IPS-18c (cell line): Measurements from ENCODE around the gene PLXNA4.

Experiments
- H3K4me3 ChIP-seq: 2 replicates; pipeline ENCODE4 v1.7.0; 2013; ENCODE audit warnings: low read depth, mild to moderate bottlenecking, low read length, moderate library complexity; ENCODE audit not compliant: insufficient read depth
- H3K9me3 ChIP-seq: one replicate; pipeline ENCODE4 v1.6.1; 2013; ENCODE audit warnings: mild to moderate bottlenecking, low read length, moderate library complexity; ENCODE audit not compliant: control insufficient read depth, insufficient read depth

PLXNA4 gene

DNA sequence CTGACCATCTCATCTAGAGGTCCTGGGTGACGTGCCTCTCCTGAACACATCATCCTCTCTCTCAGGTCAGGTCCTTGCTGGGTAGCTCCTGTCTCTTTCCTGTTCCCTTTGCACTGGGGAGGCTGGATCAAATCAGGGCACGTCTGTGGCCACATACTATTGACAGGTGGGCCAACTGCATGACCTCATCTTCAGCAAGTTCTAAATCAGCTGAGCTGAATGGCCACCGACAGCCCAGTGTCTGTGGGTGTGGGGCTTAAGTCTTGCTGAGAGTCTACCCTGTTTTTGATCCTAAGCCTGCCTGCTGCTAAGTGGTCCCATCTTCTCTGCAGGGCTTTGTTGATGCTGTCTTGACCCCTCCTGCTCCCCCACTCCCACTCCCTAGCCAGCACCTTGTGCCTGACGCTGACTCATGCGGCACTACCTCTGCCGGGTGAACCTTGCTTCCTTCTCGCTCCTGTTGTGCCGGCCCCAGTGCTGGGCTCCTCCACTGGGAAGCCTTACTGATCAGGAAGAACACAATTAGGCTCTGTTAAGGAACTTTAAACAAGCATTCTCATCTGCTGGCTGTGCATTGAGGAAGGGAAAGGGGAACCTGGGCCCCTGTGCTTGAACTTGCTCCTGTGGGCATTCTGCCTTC is 440.4 kb downstream of the PLXNA4 start:
- H3K4me3 ChIP-seq: no peak overlapping the region
- H3K9me3 ChIP-seq: no peaks in the 10 kb centered on the region

DNA sequence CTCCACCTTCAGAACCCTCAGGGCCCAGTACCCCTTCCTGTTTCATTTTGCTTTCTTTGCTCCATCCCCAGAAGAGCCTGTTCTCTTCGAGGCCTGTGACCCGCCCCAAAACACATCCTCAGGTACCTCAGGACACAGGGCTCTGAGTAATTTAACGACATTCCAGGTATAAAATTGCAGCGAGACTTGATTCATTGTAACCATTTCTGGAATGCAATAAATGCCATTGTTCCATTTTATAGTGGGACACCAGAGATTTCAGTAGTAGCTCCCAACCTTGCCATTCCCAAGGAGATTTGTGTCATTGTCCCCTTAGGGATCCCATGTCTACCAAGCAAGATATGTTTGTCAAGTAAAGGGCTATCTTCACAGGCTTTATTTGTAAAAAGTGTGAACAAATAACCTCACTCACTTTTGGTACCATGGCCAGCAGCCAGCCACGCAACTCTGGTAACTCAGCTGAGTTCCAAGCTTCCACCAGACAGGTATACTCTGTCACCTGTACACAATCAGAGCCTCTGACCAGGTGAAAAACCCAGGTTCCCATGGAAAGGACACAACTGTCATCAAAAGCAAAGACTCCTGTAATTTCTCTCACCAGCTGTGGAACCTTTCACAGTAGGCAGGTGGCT is 441.3 kb downstream of the PLXNA4 start:
- no peak overlapping the region for H3K4me3 ChIP-seq
- no peaks in the 10 kb centered on the region for H3K9me3 ChIP-seq

DNA sequence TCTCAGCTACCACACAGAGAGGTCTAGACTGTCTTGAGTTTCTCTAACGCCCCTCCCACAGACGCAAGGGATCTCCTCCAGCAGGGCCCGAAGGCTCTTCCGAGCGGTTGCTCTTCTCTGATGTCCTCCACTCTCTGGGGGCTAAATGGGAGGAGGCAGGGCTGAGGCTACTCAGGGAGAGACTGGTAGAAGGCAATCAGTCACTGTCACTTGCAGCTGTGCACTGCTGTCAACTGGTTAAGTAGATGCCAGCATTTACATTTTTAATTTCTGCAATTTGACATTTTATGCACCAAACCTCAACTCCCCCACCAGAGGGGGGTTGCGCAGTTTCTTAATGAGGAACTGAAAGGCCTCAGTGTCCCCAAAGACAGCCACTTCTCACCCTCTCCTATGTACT is 442.8 kb downstream of the PLXNA4 start:
- Histone ChIP-seq H3K9me3 (peaks cover 2% of the 10 kb centered on the region), H3K4me3 (no peak overlapping the region)

DNA sequence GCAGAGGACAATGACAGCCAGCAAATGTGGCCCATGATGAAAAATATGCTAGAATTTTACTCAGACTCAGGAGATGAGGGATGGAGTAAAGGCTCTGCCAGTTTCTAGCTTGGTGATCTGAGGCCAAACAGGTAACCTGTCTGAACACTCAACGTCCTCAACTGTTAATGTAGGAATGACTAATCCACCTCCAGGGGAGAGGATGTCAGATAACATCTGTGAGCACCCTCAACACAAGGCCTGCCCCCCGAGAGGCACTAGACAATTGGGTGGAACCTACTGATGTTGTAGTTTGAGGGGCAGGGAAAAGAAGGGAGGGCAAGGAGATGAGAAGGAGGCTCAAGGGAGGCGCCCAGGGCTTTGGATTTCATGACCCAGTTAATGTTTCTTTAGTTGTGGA is 445.1 kb downstream of the PLXNA4 start:
- H3K9me3 ChIP-seq: peaks cover 2% of the 10 kb centered on the region

DNA sequence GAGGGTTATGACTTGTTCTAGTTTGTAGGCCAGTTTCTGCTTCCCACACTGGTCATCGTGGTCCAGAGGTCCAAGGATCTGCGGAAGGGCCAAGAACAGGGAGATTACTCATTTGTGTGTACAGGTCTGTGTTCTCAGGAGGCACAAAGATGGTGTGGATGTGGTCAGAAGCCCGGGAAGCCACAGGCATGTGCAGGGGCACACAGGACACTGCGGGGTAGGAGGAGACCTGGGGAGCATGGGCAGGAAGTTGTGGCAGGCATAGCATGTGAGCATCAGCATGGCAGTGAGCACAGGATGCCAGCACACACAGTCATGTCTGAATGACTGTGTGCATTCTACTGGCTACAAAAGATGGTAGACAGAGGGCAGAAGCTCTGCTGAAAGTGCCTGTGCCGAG is 445.8 kb downstream of the PLXNA4 start:
- Histone ChIP-seq H3K4me3 (no peak overlapping the region), H3K9me3 (peaks cover 2% of the 10 kb centered on the region)

More for the DNA sequence above, 445.1 kb downstream of the PLXNA4 start:
- H3K4me3 ChIP-seq: no peak overlapping the region

DNA sequence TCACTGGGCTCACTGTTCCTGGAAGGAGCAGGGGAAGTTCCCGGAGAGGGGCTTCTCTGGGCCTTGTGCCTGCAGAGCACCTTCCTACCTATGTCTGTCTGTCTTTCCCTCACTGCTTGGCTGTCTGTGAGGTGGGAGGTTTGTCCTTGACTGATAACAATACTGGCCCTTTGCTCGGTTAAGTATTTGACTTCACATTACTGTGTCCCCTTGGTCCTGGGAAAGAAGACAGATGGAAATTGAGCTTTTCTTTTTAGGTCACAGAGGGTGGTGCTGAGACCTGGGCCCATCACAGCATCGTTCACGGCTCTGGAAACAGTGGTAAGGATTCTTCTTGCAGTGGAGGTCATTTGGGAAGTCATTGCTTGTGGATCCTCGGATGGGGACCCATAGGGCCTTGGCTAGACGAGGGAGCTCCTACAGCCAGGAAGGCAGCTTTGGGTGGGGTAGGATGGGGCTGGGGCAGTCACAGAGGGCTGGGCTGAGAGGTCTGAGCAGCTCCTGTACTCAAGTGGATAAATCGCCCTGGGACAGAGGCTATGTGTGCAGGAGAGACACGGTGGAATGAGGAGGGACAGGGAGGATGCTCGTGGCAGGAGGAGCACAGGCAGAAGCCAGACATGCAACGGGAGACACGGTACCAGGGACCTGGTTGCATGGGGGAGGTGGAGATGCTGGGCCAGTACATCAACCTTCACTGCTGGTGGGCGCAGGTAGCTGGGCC is 450.2 kb downstream of the PLXNA4 start:
- Histone ChIP-seq H3K9me3 (peaks cover 2% of the 10 kb centered on the region), H3K4me3 (no peak overlapping the region)

DNA sequence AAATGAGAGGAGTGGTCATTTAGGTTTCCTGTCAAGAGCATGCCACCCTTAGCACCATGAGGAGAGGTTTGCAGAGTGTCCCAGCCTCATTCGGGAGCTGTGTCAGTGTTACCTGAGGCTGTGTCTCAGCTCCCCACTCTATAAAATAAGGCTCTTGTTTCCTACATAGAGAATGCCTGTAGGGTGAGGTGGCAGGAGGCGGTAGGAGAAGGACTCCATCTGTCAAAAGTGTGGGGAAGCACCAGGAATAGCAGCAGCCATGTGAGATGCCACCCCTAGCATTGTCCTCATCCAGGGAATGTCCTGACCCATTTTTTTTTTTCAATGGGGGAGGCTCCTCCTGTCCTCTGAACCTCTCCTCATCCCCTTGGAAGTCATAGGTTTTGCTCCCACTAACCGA is 451.2 kb downstream of the PLXNA4 start:
- no peak overlapping the region for H3K4me3 ChIP-seq
- H3K9me3 ChIP-seq: peaks cover 2% of the 10 kb centered on the region

DNA sequence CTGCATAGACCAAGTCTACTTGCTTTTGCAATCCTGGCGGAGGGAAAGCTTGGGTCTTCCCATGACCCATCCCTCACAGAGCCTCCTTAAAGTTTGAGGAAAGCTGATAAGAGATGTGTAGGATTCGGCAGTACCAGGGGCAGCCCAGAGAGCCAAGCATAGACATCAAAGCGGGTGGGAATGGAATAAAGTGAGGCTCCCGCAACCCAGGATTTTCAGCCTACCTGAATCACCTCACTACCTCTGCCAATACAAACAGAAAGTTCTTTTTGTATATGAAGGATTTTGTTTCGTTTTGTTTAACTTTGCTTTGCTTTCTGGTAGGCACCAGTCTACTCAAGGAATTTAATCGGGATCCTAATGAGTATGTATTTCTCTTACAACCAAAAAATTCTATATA is 451.7 kb downstream of the PLXNA4 start:
- Histone ChIP-seq H3K9me3 (no peaks in the 10 kb centered on the region), H3K4me3 (no peak overlapping the region)

DNA sequence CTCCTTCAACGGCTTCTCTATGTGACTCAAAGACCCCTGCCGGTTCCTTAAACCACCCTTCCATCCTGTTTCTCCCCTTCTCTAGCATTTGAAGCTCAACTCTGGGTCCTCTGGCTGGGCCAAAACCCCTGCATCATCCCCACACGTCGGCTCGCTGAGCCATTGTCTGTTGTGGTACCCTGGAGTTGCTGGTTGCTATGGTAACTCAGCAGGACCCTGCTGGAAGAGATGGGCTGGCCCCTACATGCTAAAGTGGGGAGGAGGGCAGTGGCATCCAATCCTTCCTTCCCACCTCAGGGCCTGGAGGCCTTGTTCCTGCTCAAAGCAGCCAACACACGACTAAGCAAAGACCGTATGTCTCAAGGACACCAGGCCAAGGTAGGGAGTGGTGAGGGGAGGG is 452.5 kb downstream of the PLXNA4 start:
- Histone ChIP-seq H3K9me3 (no peaks in the 10 kb centered on the region), H3K4me3 (no peak overlapping the region)

DNA sequence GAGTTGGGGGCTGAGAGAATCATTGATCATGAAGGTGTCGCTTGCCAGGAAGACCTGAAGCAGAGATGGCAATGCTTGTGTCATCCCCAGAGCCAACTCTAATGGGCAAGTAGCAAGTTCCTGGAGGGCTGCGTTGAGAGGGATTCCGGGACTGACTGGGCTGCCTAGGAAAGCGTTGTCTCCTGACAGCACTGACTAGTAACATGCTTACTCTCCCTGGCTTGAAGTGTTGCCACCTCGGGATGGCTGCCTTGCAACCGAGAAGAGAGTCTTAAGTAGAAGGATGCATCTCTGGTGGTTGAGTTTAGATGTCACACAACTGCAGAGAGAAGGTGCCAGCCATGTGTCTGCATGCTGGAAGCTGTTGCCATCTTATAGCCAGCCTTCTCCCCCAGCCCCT is 453.4 kb downstream of the PLXNA4 start:
- Histone ChIP-seq H3K4me3 (no peak overlapping the region), H3K9me3 (no peaks in the 10 kb centered on the region)

DNA sequence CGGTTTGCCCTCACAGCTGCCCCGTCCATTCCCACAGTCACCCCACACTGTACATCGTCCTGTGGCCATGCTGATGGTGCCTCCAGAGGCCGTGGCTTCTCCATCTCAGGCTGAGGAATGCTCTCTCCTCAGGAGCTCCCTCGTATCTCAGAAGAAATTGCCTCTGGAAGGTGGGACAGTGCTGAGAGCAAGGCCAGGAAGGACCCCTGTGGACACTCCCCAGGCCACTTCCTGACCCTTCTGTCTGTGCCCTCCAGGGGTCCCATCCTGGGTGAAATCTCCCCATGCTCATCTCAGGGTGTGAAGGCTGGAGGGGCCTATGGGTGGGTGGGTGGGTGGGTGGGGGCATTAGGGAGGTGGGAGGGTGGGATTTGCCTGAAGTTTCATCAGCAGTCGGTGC is 454.3 kb downstream of the PLXNA4 start:
- Histone ChIP-seq H3K9me3 (no peaks in the 10 kb centered on the region), H3K4me3 (no peak overlapping the region)

DNA sequence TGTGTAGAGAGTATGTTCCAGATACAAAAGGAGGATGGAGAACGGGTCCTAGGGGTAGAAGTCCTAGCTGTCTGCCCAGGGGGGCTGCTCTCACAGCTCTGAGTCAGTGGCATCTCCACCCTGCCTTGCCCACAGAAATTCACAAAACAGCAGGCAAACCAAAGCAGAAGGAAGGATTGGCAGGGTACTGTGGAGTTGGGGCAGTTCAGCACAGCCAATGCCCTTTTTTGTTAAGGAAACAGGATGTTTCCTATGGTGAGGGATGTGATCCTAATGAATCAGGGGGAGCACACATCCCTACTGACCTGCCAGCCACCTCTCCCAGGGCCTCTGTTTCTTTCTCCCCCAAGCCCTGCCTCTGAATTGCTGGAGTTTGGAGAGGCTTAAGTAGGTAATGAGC is 457.6 kb downstream of the PLXNA4 start:
- Histone ChIP-seq H3K4me3 (no peak overlapping the region), H3K9me3 (no peaks in the 10 kb centered on the region)

DNA sequence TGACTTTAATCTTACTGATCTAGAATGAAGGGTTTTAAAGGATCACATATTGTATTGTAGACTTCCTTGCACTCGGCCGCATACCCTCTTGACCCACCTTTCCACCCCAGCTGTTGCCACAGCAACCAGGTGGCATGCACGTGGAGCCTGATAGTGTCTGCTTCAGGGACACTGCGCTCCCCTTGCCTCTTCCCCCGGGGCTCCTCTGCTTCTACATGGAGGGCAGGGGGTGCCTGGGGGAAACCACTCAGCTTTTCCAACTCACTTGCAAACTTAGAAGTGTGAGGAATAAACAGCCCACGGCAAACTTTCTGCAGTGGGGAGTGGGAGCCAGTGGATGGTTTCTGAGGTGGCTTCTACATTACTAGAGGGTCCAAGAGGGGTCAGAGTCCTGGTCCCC is 458.6 kb downstream of the PLXNA4 start:
- H3K9me3 ChIP-seq: no peaks in the 10 kb centered on the region

DNA sequence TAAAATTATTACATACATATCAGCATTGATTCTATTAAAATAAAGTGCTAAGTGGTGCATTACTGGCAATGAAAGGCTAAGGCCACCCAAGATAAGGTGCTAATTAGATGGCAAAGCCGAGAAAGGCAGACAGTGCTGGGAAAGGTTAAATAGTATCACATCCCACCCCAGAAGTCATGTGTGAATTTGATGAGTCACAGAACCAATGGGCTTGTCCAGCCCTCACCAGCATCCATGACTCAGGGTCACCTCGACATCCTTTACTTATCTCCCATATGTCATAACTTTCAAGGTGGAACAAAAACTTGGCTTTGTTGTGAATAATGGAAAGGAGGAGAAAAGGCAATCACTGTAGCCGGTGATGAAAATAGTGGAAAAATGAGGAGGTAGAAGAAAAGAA is 459.1 kb downstream of the PLXNA4 start:
- Histone ChIP-seq H3K4me3 (no peak overlapping the region), H3K9me3 (no peaks in the 10 kb centered on the region)

More for the DNA sequence above, 458.6 kb downstream of the PLXNA4 start:
- H3K4me3 ChIP-seq: no peak overlapping the region

DNA sequence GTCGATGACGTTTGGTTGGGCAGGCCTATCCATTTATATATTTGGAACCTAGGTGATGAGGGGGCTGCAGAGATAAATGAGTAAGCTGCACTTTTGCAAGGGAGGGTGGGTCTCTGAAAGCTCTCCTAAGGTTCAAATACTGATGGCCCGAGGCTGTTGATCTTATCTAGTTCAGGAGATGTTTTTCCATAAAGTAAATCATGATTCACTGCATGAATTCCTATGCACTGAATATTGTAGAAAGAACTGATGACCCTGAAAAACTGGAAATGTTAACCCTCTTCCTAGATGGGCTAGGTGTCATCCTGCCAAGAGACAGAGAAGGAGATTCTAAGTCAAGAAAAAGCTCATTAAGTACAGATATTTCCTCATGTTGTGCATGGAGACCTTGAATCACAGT is 459.9 kb downstream of the PLXNA4 start:
- H3K4me3 ChIP-seq: no peak overlapping the region
- no peaks in the 10 kb centered on the region for H3K9me3 ChIP-seq

DNA sequence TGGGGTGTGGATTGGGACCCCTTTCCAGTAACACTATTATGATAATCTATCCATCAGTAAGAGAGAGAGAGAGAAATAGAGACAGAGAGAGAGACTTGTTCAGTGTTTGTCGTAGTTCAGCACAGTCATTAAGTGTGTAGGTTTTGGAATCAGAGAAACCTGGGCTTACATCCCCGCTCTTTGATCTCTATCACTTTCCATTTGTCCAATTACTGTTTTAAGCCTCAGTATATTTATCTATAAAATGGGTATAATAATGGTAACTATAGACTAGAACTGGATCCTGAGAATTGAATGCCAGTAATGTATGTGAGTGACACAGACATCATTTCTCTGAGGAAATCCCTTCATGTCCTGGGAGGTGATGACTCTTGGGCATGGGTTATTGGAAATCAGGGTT is 460.5 kb downstream of the PLXNA4 start:
- H3K4me3 ChIP-seq: no peak overlapping the region
- H3K9me3 ChIP-seq: no peaks in the 10 kb centered on the region

DNA sequence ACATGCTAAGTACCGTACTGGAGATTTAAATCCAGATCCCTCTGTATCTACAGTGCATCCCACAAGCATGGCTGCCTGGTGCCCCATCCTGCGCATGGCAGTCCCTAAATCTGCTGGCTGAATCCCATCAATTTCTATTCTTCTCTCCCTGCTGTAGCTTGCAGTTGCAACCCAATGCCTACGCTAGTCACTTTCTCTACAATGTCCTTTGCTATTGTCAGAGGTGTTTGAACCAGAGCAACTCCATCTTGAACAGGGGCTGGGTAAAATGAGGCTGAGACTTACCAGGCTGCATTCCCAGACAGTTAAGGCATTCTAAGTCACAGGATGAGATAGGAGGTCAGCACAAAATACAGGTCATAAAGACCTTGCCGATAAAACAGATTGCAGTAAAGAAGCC is 461.2 kb downstream of the PLXNA4 start:
- H3K9me3 ChIP-seq: no peaks in the 10 kb centered on the region
- H3K4me3 ChIP-seq: no peak overlapping the region

DNA sequence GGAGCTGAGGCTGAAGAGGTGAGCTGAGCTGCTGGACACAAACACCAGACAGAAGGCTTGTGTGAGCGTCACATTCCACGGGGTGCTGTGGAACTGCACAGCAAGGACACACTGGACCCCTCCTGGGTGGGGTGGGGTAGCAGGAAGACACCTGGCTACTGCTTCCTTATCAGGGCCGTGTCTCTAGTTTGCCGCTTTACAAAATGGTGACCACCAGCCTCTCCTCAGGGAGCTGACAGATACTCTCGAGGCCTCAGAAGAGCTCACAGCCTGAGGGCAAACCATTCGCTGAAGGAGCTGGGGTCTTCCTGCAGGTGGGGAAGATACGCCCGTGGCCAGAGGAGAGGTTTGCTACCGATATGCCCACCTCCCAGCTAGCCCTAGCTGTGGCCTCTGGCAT is 461.9 kb downstream of the PLXNA4 start:
- H3K9me3 ChIP-seq: no peaks in the 10 kb centered on the region
- no peak overlapping the region for H3K4me3 ChIP-seq
